Measurements from ENCODE around the gene MAGEE2. TPM values are rescaled to one million over a fixed set of nuclear protein-coding genes. Genes with fewer than 3 reads are reported as not detected.
"Not testable (repeated sequence)": the region's sequence is repeated elsewhere in the genome, so short reads cannot be mapped to it uniquely, and the experiment has no call there.

MAGEE2 gene, protein sequence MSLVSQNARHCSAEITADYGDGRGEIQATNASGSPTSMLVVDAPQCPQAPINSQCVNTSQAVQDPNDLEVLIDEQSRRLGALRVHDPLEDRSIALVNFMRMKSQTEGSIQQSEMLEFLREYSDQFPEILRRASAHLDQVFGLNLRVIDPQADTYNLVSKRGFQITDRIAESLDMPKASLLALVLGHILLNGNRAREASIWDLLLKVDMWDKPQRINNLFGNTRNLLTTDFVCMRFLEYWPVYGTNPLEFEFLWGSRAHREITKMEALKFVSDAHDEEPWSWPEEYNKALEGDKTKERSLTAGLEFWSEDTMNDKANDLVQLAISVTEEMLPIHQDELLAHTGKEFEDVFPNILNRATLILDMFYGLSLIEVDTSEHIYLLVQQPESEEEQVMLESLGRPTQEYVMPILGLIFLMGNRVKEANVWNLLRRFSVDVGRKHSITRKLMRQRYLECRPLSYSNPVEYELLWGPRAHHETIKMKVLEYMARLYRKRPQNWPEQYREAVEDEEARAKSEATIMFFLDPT
- total RNA-seq (2014; rRNA removed; shearing (Covaris generic)), result not detected in 2 replicates
- polyA plus RNA-seq (2015; cell fraction: cytosol; rRNA removed), result 0.18 TPM in 1 of 2 replicates, not detected in the other
- not detected in 2 replicates for polyA plus RNA-seq (2015; cell fraction: nucleus; rRNA removed)

DNA sequence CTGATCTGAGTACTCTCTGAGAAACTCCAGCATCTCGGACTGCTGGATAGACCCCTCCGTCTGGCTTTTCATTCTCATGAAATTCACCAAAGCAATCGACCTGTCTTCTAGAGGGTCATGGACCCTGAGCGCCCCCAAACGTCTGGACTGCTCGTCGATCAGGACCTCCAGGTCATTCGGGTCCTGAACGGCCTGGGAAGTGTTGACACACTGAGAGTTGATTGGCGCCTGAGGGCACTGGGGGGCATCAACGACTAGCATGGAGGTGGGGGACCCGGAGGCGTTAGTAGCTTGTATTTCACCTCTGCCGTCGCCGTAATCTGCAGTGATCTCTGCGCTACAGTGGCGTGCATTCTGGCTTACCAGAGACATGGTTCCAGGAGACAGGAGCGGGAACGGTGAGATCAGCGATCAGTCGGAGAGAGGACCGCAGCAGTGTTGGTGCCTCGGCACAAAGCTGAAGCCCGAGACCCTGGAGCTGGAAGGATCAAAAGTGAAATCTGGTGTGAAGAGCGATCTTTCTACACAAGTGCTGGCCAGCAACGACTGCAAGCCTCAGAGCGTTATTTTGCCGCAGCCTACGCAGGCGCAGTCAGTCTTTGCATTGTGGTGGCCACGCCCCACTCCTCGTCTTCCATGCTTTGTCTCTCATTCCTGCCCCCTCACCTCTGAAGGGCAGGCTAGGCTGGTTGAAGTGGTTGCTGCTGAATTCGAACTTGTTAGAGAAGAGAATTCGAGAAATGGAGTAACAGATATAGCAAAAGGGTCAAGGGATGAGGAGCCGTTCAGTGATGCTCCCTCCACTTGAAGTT, at the start of gene MAGEE2:
TSS of gene MAGEE2 (minus strand) at position 575 of the 812 bp plus-strand sequence. CDS start at position 372, 203 bp downstream.
- in situ Hi-C loops (cut with HindIII; ENCODE audit: low pct_unique_long_range_greater_than_20kb, low sequenced_read_pairs), result no loop called here
- peak; percentile 36 for DNase-seq (ENCODE audit: low read depth, low spot score)

DNA sequence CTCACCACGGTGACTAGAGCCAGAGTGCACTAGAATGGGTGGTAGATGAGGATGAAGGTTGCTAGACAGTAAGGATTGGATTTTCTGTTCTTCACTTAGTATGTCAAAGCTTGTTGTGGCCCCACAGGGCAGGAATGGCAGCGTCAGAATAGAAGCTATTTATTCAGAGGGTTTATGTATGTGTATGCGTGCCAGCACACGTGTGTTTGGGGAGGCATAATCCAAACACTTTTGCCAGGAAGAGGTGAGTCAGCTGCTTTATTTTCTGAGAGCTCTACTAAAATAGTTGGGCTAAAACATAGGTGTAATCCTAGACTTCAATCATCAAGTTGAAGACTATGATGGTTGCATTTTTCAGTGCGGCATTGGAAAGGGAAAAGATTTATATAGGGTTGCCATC, 1.2 kb upstream of the MAGEE2 start:
- no peak for DNase-seq (ENCODE audit: low read depth, low spot score)
- in situ Hi-C loops (cut with HindIII; ENCODE audit: low pct_unique_long_range_greater_than_20kb, low sequenced_read_pairs), result no loop called here

DNA sequence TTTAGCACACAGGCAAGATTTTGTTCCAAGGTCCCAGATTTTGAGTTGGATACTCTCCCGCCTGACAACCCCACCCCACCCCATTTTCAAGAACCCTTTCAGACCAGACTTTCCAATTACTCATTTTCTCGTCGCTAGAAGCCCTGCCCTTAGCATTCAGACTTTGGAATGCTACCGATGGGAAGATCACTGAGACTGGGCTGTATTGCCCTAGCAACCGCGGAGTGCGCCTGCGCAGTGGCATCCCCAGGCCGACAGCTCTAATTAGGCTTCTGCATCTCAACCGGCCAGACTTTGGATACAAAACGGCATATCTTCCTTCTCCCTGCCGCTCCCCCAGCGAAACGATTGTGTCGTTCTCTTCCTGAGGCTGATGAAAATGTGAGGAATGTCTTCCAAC, 3.4 kb downstream of the MAGEE2 start:
- DNase-seq (ENCODE audit: low read depth, low spot score), result peak; percentile 3
- in situ Hi-C loops (cut with HindIII; ENCODE audit: low pct_unique_long_range_greater_than_20kb, low sequenced_read_pairs), result no loop called here

DNA sequence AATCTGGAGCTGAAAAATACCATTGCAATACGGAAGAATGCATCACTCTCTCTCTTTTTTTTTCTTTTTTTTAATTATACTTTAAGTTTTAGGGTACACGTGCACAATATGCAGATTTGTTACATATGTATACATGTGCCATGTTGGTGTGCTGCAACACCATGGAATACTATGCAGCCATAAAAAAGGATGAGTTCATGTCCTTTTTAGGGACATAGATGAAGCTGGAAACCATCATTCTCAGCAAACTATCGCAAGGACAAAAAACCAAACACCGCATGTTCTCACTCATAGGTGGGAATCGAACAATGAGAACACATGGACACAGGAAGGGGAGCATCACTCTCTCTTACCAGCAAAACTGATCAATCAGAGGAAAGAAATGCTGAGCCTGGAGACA, 17.0 kb downstream of the MAGEE2 start:
- DNase-seq (ENCODE audit: low read depth, low spot score); in situ Hi-C loops (cut with HindIII; ENCODE audit: low pct_unique_long_range_greater_than_20kb, low sequenced_read_pairs): not testable (repeated sequence)

DNA sequence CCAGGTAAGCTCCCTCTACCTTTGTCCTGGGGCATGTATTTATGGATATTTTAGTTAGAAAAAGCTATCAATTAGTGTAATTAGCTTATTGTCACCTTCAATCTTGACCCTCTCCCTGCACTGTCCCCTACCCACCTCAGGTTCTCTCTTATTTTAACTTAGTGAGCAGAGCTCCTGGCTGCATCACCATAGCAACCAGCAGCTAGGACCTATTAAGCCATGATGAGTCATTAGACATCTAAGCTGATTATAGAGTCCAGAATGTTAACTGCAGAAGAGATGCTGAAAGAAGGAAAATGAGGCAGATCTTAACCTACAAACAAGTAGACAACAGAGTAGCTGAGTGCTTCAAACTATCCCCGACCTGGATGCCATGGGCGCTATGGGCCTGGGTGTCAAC, 36.6 kb downstream of the MAGEE2 start:
- in situ Hi-C loops (cut with HindIII; ENCODE audit: low pct_unique_long_range_greater_than_20kb, low sequenced_read_pairs), result no loop called here
- DNase-seq (ENCODE audit: low read depth, low spot score), result no peak

DNA sequence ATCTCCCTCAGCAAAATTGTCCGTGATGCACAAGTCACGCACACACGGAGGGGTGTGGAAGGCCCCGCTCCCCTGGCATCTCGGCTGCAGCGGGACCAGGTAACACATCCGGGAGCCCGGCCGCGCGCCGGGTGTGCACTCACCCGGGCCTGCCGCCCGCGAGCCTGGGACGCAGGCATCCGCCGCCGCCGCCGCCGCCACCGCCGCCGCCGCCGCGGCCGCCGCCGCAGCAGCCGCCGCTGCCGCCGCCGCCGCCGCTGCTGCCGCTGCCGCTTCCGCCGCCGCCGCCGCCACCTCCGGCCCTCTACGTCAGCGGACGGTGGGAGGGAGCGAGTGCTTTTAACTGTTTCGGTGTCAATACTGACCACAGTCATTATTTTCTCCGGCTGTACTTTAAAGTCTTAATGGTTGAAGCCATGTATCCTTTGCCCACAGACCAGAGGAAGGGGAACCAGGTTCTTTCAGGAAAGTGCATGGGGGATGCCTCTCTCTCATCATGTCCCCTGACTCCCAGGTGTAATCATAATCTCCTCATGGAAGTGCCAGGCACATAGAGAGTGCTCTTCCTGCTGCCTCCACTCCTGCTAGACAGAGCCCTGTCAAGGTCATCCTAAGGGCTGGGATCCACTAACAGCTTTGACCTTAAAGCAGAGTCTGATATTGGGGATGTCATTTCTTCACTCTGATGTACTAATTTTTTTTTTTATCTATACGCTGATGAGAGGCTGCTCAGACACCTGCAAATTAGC, 38.0 kb downstream of the MAGEE2 start:
- in situ Hi-C loops (cut with HindIII; ENCODE audit: low pct_unique_long_range_greater_than_20kb, low sequenced_read_pairs), result no loop called here
- peak; percentile 33 for DNase-seq (ENCODE audit: low read depth, low spot score)

Measured in SK-MEL-5 (cell line).